HT1080 (cell line): ENCODE measurements around the gene SPATA20. TPM values are rescaled to one million over a fixed set of nuclear protein-coding genes. Genes with fewer than 3 reads are reported as not detected.

Experiments
- DNase-seq: peaks from one replicate; pipeline ENCODE4 v3.0.0-alpha.2; 2015; ENCODE audit warnings: low read depth
- total RNA-seq: library from RNA; depleted of rRNA; stranded (reverse); fragments of >200 nt; shearing (Covaris generic); gene quantifications from 2 replicates; pipeline ENCODE4 v1.2.3, GENCODE V29; 2014

SPATA20 gene
- total RNA-seq, 1 experiment from 2014 or later: 51.6 TPM

GRCh38 chr17:50519141-50519834 lies 27.7 kb upstream of the SPATA20 start:
- DNase-seq: peak; percentile 73

DNA sequence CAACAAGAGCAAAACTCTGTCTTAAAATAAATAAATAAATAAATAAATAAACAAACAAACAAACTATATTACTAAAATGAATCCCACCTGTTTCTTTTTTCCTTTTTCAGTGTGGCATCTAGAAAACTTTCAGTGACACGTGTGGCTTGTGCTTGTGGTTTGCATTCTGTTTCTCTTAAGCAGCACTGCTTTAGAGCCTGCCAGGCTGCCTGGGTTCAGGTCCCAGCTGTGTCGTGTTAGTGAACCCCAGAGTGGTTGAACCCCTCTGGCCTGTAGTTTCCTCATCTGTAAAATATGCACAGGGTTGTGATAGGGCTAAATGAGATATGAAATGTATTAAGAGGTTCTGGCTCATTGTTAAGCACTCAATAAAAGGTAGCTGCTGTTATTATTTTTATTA lies 26.5 kb upstream of the SPATA20 start:
- DNase-seq: no peak

GRCh38 chr17:50521514-50521913 lies 25.5 kb upstream of the SPATA20 start:
- no peak for DNase-seq

- no peak for DNase-seq
These were observed 24.2 kb upstream of the SPATA20 start for GRCh38 chr17:50522766-50523165.

DNA sequence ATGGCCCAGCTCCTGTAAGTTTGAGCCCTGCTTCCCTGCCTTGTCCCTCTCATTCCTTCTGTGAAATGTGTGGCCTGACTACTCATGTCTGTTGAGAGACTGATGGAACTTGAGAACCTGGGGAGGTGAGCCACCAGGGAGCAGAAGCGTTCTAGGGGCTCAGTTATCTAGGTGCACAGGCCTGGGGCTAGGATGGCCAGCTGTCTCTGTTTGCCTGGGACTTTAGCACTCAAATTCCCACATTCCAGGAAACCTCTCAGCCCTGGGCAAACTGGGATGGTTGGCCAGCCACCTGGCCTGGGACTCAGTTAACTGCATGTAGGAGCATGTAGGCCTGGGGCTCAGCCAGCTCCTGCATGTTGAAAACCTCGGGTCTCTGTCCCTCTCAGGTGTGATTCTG lies 23.8 kb upstream of the SPATA20 start:
- no peak for DNase-seq

DNA sequence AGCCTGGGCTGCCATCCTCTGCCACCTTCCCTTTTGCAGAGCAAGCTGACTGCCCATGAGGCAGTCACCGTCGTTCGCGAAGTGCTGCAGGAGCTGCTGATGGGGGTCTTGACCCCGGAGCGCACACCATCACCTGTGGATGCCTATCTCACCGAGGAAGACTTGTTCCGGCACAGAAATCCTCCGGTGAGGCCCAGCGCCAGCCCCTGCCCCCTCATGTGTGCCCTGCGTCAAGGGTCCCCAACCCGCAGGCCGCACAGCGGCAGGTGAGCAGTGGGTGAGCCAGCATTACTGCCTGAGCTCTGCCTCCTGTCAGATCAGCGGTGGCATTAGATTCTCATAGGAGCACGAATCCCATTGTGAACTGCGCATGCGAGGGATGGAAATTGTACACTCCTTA lies 22.1 kb upstream of the SPATA20 start:
- no peak for DNase-seq

DNA sequence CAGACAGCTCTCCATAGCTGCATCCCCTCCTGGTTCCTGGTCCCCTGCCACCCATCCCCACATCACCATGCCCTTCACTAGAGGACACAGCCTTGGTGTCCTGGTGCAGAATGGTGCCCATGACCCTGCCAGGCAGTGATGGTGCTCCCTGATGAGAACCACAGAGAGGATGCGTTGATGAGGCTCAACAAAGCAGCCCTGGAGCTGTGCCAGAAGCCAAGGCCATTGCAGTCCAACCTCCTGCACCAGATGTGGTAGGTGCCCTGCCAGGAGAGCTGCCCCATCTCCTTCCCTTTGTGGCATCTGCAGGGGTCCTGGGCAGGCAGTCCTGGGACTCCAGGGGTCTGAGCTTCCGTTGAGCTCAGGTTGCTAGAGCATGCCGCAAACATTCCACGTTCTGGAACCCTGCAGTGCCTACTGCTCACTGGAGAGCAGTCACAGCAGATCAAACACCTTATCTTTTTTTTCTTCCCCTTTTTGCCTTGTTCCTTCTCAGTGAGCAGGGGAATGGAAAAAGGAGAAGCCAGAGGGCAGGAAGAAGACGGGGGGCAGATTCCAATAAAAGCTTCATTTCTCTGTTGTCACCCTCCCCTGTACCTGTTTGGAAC lies 19.7 kb upstream of the SPATA20 start:
- no peak for DNase-seq

GRCh38 chr17:50527949-50528474 lies 19.0 kb upstream of the SPATA20 start:
- DNase-seq: no peak

DNA sequence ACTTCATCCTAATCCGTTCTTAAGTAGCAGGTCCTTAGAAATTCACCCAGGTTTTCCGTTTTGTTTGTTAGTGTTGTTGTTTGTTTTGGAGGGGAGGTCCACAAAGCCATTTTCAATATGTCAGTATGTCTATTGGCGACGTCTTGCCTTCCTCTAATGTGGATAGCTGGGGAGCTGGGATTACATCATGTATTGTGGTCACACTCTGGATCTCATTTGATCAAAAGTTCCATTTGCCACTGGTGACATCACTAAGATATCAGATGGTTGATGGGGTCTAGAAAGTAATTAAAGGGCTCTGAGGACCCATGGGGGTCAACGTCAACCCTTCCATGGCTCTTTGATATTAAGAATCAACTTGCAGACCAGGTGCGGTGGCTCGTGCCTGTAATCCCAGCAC lies 17.1 kb upstream of the SPATA20 start:
- no peak for DNase-seq

DNA sequence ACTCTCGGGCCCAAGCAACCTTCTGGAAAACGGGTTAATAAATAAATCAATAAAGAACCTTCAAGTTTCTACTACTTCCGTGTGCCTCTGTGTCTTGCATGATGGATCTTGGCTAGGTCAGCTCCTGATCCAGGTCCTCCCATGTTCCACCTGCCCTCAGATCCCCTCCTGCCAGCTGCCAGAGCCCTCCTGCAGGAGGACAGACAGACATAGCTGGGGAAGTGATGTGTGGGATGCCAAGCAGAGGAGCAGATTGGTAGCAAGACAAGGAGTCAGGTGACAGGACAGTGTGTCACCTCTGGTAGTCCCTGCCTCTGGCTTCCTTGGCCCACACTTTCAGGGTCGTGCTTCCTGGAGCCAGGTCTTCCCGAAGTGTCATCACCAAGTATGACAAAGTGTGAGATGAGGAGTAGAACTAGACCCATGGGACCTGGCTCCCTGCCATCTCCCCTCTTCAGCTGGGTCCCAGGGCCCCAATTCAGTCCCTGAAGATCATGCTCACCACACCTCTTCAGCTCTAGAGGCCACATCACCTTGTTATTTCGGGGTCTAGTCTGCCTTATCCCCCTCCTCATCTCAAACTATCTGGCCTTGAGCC lies 15.4 kb upstream of the SPATA20 start:
- DNase-seq: no peak

GRCh38 chr17:50532452-50533024 lies 14.4 kb upstream of the SPATA20 start, which contains the start of gene EPN3:
TSS of gene EPN3 (plus strand) at chr17:50532735. CDS start at chr17:50536557, 3,822 bp downstream.
- DNase-seq: no peak

- DNase-seq: no peak
These were observed 13.8 kb upstream of the SPATA20 start for GRCh38 chr17:50533185-50533584.

DNA sequence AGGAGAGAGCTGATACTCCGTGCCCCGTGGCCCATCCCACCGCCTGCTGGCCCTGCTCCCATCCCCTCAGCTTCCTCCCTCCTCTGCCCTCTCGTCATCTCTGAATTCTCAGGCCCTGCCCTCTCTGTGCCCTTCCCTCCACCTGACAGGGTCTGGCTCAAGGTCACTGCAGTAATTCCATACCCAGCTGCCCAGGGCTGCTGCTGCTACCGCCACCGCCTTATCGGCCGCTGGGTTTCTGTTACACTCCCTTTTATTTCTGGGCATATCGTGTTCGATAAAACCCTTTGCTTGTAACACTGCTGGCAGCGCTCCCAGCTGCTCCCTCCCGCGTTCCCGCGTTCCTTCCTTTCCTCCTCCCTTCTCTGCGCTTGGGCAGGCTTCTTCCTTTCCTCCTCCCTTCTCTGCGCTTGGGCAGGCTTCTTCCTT lies 13.2 kb upstream of the SPATA20 start:
- no peak for DNase-seq

DNA sequence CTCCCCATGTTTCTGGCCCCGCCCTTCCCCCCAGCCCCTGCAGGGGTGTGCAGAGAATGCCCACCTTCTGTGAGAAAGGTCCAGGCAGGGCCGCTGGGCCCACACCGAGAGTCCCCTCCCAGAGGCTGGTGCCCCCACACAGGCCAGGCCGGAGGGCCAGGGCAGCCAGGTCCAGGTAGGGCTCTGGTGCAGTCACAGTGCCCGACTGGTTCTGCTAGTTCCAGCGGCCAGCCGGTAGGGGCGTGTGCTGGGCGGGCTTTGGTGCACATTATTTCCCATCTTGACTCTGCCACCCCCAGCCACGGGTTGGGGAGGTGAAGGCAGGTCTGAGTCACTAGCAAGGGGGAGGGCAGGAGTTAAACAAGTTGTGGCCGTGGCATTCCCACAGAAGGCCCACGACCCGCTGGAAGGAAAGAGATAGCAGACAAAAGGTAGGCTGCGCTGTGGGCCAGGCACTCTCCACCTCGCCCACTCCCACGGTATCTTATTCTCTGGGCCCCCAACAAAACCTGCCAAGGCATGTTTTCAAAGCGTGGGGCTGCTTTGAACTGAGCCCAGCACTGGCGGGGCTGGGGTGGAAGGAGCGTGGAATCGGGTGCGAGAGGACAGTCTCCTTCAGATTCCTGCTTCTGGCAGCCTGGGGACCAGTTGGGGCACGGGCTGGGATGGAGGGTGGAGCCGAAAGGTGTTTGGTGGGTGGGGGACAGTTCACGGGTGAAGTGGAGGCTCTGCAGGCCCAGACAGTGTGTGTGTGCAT lies 12.6 kb upstream of the SPATA20 start:
- DNase-seq: no peak

GRCh38 chr17:50534979-50535326 lies 12.0 kb upstream of the SPATA20 start:
- no peak for DNase-seq

GRCh38 chr17:50535407-50535806 lies 11.6 kb upstream of the SPATA20 start:
- no peak for DNase-seq

DNA sequence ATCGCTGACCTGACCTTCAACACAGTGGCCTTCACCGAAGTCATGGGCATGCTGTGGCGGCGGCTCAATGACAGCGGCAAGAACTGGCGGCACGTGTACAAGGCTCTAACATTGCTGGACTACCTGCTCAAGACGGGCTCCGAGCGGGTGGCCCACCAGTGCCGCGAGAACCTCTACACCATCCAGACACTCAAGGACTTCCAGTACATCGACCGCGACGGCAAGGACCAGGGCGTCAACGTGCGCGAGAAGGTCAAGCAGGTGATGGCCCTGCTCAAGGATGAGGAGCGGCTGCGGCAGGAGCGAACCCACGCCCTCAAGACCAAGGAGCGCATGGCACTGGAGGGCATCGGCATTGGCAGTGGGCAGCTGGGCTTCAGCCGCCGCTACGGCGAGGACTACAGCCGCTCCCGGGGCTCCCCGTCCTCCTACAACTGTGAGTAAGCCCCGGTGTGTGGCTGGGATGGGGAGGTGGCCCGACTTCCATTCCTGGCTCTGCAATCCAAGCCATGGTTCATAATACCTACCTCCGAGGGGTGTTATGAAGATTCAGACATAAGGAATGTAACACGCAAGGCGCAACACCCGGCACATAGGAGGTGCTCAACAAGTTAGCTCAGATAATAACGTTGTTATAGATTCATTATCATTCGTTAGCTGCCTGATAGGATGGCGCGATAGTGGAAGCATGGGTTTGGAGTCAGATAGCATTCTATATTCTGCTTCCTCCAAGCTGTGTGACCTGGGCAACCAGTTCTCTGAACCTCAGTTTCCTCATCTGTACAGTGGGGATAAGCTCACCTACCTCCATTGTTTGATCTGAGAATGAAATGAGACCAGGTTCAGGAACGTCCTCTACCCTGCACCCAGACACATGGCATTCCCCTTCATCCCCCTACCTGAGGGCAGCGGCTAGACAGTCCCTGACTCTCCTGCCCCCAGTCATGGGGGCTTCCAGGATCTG lies 10.0 kb upstream of the SPATA20 start:
- no peak for DNase-seq

DNA sequence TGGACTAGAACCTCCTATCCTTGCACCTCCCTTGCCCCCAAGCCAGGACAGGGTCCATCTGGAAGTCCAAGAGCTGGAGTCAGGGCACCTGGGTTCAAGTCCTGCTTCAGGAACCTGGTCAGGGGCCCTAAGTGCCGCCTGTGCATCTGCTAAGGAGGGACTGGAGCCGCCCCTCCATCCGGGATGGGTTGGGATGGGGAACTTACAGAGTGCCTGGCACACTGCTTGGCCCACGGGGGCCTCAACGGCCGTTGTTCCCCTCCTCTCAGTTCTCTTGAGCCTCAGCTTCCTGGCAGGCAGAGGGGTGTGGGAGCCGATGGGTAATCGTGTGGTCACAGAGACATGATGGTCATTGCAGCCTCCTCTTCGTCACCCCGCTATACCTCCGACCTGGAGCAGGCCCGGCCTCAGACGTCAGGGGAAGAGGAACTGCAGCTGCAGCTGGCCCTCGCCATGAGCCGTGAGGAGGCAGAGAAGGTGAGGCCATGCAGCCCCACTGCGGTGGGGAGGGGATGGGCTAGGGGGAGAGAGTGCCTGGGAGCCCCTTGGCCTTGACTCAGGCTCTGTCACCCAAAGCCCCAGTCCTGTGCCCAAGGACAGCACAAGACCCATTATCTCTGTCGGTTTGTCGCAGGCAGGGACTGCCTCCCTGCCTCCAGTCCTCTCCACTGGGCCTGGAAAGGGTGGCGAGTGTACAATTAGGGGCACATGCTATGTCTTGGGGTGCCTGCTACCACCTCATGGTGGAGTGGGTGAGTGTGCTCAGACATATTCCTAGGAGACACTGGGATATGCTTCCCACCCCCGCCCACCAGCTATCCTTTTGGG lies 9.0 kb upstream of the SPATA20 start:
- no peak for DNase-seq
